Activated CD8-positive, alpha-beta memory T cell treated with anti-CD3 and anti-CD28 coated beads, Interleukin-2, amount 50 U/mL, for 48 hours (primary cell): ENCODE data around the gene FLNA.
A peak's percentile ranks its signal among the peaks of the same experiment; 100 is the strongest.

Experiments
- DNase-seq: peaks from one replicate; pipeline ENCODE4 v3.0.0-alpha.2; 2020

FLNA gene

GRCh38 chrX:154376774-154377173 is 2.3 kb upstream of the FLNA start:
- no peak for DNase-seq

DNA sequence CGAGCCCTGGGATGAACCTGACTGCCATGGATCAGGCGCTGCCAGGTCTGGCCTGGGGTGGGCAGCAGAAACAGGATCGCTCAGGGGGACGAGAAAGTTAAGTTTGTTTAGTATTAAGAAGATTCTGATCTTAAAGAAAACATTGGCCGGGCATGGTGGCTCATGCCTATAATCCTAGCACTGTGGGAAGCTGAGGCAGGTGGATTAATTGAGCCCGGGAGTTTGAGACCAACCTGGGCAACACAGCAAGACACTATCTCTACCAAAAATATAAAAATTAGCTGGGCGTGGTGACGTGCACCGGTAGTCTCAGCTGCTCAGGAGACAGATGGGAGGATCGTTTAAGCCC is 696 bp upstream of the FLNA start:
- DNase-seq = no peak

DNA sequence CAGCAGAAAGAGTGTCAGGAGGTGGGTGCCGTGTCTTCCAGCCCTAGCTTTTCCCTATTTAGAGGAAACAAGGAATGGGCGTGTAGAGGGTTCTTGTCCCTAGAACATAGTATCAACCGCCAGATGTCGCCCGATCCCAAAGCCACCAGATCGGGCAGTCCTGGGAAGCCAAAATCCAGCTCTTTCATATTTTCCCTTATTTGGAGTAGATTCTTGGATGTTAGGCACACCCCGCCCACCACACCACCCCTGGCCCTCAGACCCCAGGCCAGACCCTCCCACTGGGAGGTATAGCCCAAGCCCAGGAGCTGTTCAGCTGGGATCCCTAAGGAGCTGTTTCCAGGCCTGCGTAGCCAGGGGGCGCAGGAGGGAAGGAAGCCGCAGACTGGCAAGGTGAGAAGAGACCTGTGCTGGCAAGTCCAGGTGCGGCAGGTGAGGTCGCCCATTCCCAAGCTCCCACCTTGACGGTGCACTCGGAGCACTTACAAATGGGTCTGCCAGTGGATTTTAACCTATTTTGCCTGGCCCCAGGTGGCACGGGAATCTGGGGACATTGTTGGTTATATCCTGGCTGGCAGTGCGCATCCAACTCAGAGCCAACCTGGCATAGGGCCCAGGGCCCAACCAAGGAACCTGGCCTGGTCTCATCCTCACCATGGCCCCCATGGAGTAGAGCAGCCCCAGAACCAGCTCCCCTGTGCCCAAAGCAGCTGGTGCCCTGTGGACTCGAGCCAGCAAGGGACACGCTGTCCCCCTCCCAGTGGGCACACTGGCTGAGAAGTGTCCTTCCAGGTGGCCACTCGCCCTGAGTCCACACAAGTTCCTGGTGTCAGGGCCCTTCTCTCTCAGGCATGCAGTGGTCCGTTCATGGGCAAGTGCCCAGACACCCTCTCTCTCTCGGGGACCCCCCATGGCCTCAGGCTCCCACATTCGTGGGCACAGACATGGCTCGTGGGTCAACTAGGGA is 811 bp downstream of the FLNA start:
- DNase-seq = no peak

DNA sequence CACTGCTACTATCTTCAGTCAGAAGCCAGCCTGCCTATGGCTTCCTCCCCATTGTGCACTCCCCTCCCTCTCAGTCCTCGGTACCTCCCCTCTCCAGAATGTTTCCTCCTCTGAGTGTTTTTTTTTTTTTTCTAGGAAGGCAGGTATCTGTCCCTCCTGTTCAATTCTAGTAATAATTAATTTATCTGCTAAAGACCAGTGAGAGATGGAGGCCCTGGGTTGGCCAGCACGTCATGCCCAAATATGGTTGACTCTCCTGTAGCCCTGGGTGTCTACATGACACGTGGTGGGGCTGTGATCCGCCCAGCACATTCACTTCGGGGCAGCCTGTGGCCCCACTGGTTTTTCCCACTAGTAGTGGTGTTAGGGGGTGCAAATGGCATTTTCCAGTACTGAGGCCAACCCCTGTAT is 1.8 kb downstream of the FLNA start:
- DNase-seq = peak; percentile 66

GRCh38 chrX:154371789-154372300 is 2.6 kb downstream of the FLNA start:
- DNase-seq = no peak

GRCh38 chrX:154371017-154371788 is 3.2 kb downstream of the FLNA start:
- peak; percentile 91 for DNase-seq

DNA sequence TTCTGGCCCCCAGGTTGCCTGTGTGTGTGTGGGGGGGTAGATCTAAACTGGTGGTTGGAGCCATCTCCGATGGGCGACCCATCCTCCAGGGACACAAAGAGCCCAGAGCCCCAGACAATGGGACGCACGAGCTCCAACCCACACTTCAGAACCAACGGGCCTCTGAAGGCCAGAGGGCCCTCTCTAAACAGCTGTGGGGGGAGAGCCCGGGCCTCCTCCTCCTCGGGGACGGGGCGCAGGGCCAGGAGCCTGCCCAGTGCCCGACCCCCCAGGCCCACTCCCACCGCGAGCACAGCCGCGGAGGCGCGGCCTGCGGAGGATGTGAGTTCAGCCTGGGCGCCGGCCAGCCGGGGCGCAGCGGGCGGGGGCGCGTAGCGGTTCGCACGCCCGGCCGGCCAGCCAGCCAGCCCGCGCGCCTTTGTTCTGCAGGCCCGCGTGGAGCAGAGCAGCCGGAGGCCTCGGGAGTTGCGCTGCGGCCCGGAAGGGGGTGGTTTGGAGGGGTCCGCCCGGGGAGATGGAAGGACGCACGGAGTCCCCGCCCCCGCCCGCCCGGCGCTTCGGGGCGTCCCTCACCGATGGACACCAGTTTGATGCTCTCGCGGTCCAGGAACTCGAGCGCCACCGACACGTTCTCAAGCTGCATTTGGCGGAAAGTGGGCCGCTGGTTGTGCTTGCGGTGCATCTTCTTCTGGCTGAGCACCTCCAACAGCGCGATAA is 4.0 kb downstream of the FLNA start:
- no peak for DNase-seq

DNA sequence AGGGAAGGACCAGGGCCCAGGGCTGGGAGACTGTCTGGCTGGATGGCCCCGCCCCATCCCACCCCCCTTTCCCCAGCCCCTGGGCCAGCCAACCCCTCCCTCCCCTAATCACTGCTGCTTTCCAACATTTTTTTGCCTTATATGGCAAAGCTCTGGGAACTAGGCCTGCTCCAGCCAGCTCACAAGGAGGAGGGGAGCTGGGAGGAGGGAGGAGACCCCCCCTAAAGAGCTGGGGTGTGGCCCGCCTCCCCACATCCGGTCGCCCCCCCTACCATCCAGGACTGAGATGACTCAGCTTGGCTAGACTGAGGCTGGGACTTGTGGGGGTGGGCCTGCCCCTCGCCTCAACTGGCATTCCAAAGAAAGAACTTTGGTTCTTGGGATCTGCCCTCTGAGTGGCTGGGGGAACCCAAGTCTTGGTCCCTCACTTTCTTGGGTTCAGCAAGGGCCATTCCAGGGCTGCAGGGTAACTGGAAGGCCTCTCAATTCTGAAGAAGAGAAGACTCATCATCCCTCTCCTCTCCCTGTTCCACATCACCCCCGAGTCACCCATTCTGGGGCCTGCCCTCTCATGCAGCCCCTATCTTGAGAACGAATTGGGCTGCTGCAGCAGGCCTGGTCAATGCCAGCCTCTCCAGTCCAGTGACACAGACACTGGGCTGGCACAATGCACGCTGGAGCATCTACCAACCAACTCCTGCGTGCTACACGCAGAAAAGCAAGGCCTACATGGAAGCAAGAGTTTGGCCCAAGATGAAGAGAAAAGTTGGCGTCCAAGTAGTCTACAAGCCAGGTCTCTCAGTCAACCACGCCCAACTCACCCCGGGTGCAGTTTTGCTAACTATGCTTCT is 4.8 kb downstream of the FLNA start:
- DNase-seq = peak; percentile 82

GRCh38 chrX:154368630-154369448 is 5.6 kb downstream of the FLNA start:
- peak; percentile 91 for DNase-seq

GRCh38 chrX:154367474-154368308 is 6.7 kb downstream of the FLNA start:
- DNase-seq = no peak

DNA sequence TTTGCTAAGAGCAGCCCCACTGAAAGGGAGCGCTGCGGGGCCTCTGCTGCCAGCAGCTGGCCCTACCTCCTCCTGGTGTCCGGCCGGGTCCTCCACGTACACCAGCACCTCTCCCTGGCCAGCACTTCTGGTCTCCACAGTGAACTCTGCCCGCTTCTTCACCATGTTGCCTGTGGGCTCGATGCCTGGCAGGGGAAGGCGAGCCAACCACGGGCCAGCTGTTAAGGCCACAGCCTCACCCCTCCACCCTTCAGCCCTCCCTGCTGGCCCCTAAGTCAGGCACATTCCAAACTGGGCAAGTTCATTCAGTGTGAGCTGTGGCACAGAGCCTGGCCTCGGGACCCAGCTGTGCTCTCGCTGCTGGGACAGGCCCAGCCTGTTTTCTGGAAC is 7.8 kb downstream of the FLNA start:
- DNase-seq = no peak

GRCh38 chrX:154365997-154366665 is 8.3 kb downstream of the FLNA start:
- DNase-seq = no peak

DNA sequence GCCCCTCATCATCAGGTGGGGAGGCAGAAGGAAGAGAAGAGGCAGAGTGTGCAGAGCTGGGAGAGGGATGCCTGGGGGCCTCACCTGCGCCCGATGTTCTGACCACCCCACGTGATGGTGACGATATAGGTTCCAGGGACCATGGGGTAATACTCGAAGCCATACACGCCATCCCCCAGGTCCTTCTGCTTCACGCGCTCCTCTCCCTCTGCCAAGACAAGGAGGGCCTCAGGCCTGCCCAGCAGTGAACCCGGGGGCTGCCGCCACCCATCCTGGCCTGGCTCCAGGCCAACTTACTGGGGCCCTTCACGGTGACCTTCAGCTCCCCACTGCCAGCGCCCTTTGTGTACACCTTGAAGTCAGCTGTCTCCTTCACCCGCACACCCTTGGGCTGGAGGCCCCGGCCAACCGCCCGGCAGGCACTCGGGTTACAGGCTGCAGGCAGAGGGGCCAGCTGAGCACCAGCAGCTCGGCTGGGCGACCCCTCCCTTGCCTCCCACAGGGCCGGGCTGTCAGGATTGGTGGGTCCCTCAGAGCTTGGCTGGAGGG is 9.3 kb downstream of the FLNA start:
- DNase-seq = no peak

- DNase-seq = no peak
Measured at GRCh38 chrX:154363706-154364439, 10.6 kb downstream of the FLNA start.

DNA sequence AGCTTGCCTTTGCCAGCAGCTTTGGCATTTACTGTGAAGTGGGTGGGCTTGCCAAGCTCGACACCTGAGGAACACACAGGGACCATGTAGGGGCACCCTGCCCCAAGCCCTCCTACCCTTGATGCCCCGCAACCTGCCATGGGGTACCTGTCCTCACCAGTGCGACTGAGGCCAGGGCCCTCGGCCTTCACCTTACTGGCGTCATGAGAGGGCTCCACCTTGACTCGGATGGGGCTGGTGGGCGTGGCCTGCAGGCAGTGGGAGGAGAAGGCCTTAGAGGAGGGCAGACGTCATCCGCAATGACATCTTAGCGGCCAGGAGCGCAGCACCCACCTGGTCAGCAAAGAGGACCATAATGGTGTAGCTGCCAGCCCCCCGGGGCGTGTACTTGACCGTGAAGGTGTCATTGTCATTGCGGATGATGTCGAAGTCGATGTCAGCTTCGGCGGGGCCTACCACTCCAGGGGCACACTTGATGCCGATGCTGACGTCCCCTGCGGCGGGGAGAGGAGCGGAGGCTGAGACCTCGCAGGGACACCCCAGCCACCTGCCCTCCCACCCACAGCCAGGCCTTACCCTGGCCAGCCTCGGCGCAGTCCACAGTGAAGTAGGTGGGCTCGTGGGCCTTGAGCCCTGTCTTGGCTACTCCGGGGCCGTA is 12.2 kb downstream of the FLNA start:
- no peak for DNase-seq

DNA sequence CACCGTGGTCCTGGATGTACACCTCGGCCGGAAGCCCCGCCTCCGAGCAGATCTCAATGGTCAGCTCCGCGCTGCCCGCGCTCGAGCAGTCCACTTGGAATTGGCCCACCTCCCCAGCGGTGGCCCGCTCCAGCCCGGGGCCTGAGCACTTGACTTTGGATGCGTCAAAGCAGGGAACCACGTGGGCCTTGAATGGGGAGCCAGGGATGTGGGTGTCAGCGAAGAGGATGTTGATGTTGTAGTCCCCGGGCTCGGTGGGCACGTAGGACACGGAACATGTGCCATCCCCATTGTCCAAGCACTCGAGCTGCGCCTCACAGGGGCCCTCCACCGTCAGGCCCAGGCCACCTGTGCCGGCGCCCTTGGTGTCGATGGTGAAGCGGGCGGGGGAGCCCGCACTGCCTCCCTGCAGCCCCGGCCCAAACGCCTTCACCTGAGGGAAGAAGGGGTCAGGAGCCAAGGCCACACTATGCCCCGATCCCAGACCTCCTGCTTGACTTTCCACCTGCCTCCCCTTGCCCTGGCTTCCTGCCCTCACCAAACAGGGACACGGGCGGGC is 14.2 kb downstream of the FLNA start:
- no peak for DNase-seq

- no peak for DNase-seq
Measured at GRCh38 chrX:154359362-154360154, 14.9 kb downstream of the FLNA start.
